Frontal cortex (tissue), 4 donors: ENCODE measurements around the gene MICU1. TPM values are rescaled to one million over a fixed set of nuclear protein-coding genes. Genes with fewer than 3 reads are reported as not detected.
"Not testable (repeated sequence)": the region's sequence is repeated elsewhere in the genome, so short reads cannot be mapped to it uniquely, and the experiment has no call there.

Experiments
- DNase-seq, 2 donors: peaks; one replicate each; pipeline ENCODE4 v3.0.0; 2012; ENCODE audit warnings: low spot score in 2 of 2
- FAIRE-seq: peaks from 2 replicates; lab custom pipeline; 2012; peaks lifted over from hg19 to GRCh38; lab: Jason Lieb, UNC
- total RNA-seq: library from RNA; depleted of rRNA; stranded (reverse); fragments of >200 nt; gene quantifications from one replicate; pipeline ENCODE4 v1.2.3, GENCODE V29; 2014
- donor health status: control.
- donor health status: control.
- donor health status: control.

Gene MICU1
- total RNA-seq, 1 donor from 2014 or later, result 63.6 TPM

- DNase-seq (no peak), FAIRE-seq (no peak)
Observed at GRCh38 chr10:72466018-72466417, 159.9 kb downstream of the MICU1 start.

GRCh38 chr10:72464438-72464837 lies 161.4 kb downstream of the MICU1 start:
- DNase-seq (no peak), FAIRE-seq (no peak)

- FAIRE-seq (no peak), DNase-seq (no peak)
Observed at GRCh38 chr10:72462261-72462660, 163.6 kb downstream of the MICU1 start.

- no peak for DNase-seq
- no peak for FAIRE-seq
Observed at GRCh38 chr10:72461085-72461484, 164.8 kb downstream of the MICU1 start.

- DNase-seq (no peak), FAIRE-seq (no peak)
Observed at GRCh38 chr10:72460284-72460876, 165.5 kb downstream of the MICU1 start.

GRCh38 chr10:72459301-72459700 lies 166.6 kb downstream of the MICU1 start:
- FAIRE-seq (no peak), DNase-seq (no peak)

- DNase-seq (peak in 1 of 2 donors; percentile 12), FAIRE-seq (no peak)
Observed at GRCh38 chr10:72455889-72456595, 169.8 kb downstream of the MICU1 start.

- DNase-seq (no peak), FAIRE-seq (no peak)
Observed at GRCh38 chr10:72449941-72450441, 175.9 kb downstream of the MICU1 start.

- FAIRE-seq (no peak), DNase-seq (no peak)
Observed at GRCh38 chr10:72445851-72446250, 180.0 kb downstream of the MICU1 start.

GRCh38 chr10:72442969-72443368 lies 182.9 kb downstream of the MICU1 start:
- DNase-seq, FAIRE-seq: not testable (repeated sequence)

- FAIRE-seq (no peak), DNase-seq (no peak)
Observed at GRCh38 chr10:72435570-72435969, 190.3 kb downstream of the MICU1 start.

GRCh38 chr10:72430936-72431335 lies 194.9 kb downstream of the MICU1 start:
- not testable (repeated sequence) for FAIRE-seq, DNase-seq

- DNase-seq (no peak), FAIRE-seq (peak; percentile 55)
Observed at GRCh38 chr10:72429931-72430330, 195.9 kb downstream of the MICU1 start.

- DNase-seq, result no peak
- FAIRE-seq, result no peak
Observed at GRCh38 chr10:72426986-72427385, 198.9 kb downstream of the MICU1 start.

- peak; percentile 76 for FAIRE-seq
- DNase-seq, result peak in 1 of 2 donors; percentile 34
Observed at GRCh38 chr10:72425133-72425532, 200.7 kb downstream of the MICU1 start.

GRCh38 chr10:72424561-72424960 lies 201.3 kb downstream of the MICU1 start:
- no peak for FAIRE-seq
- no peak for DNase-seq

GRCh38 chr10:72423426-72423825 lies 202.5 kb downstream of the MICU1 start:
- no peak for FAIRE-seq
- DNase-seq, result no peak

GRCh38 chr10:72421885-72422540 lies 203.9 kb downstream of the MICU1 start:
- no peak for DNase-seq
- no peak for FAIRE-seq

- FAIRE-seq, result no peak
- DNase-seq, result no peak
Observed at GRCh38 chr10:72419241-72419640, 206.6 kb downstream of the MICU1 start.

- FAIRE-seq (no peak), DNase-seq (no peak)
Observed at GRCh38 chr10:72418679-72419078, 207.2 kb downstream of the MICU1 start.

- FAIRE-seq, result no peak
- DNase-seq, result no peak
Observed at GRCh38 chr10:72417971-72418370, 207.9 kb downstream of the MICU1 start.
